GM15510 (cell line): ENCODE measurements around the gene FGFRL1.
A peak's percentile ranks its signal among the peaks of the same experiment; 100 is the strongest.

Experiments
- POLR2A ChIP-seq: IDR thresholded peaks from 3 replicates; pipeline ENCODE4 v1.6.1; 2011; ENCODE audit warnings: borderline replicate concordance; ENCODE audit not compliant: insufficient read length; ENCODE audit errors: extremely low read depth

Gene FGFRL1, protein sequence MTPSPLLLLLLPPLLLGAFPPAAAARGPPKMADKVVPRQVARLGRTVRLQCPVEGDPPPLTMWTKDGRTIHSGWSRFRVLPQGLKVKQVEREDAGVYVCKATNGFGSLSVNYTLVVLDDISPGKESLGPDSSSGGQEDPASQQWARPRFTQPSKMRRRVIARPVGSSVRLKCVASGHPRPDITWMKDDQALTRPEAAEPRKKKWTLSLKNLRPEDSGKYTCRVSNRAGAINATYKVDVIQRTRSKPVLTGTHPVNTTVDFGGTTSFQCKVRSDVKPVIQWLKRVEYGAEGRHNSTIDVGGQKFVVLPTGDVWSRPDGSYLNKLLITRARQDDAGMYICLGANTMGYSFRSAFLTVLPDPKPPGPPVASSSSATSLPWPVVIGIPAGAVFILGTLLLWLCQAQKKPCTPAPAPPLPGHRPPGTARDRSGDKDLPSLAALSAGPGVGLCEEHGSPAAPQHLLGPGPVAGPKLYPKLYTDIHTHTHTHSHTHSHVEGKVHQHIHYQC

DNA sequence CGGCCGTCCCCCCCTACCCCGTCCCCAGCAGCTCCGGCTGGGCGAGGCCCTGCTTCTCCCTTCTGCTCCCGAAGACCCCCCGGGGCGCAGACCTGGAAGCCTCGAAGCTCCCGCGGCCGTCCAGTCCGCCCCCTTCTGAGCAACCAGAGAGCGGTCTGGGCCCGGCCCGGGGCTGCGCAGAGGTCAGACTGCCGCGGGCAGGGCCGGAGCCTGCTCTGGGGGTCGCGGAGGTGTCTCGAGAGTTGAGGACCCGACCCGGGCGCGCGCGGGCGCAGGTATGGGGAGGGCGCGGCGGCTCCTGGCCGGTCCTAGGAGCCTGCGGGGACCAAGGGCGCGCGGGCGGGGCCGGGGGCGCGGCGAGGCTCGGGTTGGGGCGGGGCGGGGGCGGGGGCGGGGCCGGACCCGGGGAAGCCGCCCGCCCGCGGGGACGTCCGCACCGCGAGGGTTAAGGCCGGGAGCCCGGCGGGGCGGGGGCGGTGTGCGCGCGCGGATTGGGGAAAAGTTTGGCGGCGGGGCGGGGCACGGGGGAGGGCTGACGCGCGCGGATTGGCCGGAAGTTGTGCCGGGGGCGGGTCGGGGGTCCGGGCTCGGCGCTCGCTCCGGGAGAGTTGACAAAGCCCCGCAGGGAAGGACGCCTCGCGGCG is at the start of gene FGFRL1:
FGFRL1 (plus strand) TSS at position 605 of the 644 bp plus-strand sequence. CDS start 860 bp downstream, outside the sequence.
- TF ChIP-seq POLR2A, result peak; percentile 33

GRCh38 chr4:962231-963208 is 48.9 kb upstream of the FGFRL1 start:
- no peak for TF ChIP-seq POLR2A

DNA sequence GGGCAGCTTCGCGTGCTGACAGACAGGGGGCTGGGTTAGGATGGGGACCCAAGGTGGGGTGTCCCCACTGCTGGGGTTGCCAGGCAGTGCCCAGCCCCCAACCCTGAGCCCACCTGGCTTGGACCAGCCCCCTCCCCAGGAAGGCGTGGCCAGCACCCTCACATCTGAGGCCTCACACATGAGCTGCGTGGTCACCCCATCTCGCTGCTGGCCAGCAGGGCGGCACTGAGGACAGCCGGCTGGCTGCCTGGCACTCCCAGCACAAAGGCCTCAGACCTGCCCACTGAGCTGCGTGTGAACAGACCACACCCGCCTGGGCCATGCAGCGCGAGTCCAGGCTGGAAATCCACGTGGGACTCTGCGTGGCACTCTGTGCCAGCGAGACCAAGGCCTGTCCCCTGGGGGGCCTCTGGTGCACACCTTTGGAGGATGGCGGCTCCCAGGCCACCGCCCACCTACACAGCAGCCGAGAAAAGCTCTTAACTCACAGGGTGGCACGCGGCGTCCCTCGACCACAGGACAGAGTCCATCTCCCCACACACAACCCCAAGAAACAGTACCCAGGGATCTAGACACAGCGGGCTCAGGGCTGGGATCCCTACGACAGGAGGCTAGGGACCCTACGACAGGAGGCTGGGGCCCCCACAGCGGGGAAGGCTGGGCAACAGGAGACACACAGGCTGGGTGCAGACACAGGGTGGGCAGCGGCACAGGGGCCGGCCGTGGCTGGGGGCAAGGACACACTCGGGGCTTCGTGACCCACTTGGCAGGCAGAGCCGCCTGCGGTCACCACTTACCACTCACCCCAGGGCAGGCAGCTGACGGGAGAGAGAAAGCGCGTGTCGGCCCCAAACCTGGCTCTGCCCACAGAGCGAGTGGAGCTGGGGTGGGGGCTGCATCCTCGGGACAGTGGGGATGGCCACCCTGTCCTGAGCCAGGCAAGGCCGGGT is 47.9 kb upstream of the FGFRL1 start:
- TF ChIP-seq POLR2A, result no peak

- no peak for TF ChIP-seq POLR2A
These were observed 46.9 kb upstream of the FGFRL1 start for GRCh38 chr4:964346-965025.

- no peak for TF ChIP-seq POLR2A
These were observed 46.2 kb upstream of the FGFRL1 start for GRCh38 chr4:965048-965765.

GRCh38 chr4:965766-966134 is 45.7 kb upstream of the FGFRL1 start:
- TF ChIP-seq POLR2A, result no peak

- TF ChIP-seq POLR2A, result no peak
These were observed 44.9 kb upstream of the FGFRL1 start for GRCh38 chr4:966266-967112.

DNA sequence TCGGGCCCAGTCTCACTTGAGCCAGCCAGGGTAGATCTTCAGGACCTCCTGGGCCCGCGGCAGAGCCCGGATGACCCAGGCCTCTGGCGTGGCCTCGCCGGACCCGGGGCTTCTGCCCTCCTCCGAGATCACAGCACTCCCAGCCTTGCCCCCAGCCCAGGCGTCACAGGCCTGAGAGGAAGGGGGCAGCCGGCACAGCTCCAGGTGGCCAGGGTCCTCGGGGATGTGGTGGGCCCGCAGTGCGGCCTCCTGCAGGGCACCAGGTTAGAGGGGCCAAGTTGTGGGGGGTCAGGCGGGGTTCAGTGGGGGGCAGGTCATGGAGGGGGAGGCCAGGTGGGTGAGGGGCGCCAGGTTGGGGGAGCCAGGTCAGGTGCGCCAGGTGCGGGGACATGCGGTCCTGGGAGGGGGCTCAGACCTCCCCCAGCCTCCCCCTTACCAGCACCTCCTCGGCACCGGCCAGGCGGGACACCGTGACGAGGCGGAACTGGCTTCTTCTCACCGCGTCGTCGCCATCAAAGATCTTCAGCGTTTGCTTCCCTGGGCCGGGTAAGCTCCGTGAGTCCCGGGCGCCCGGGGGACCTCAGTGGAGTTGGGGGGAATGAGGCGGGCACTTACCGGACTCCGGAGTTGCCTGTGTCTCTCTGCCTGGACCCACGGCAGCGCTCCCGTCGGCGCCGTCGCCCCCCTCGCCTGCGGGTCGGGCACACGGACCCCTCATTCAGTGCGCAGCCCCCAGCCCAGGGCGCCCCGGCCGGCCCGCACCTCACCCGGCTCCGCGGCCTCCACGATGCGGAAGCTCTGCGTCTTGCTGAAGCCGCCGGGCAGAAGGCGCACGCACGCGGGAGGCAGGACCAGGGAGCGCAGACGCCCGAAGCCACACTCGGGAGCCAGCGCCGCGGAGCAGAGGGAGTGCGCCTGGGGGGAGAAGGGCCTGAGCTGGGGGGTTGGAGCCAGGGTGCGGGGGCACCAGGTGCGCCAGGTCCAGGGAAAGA is 44.0 kb upstream of the FGFRL1 start:
- no peak for TF ChIP-seq POLR2A

DNA sequence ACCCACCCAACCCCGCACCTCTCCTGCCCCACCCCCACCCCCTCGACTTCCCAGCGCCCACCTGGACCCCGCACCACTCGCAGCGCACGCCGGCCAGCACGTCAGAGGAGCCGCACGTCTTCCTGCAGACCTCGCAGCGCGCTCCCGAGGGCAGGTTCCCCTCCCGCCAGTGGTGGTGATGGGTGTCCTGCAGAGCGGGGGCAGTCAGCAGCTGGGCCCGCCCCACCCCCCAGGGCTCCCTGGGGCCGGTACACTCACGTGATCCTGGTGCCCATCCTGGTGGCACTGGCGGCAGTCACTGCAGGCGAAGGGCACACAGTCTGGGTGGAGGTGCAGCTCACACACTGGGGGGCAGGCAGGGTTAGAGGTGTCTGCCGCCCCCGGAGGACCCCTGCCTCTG is 43.2 kb upstream of the FGFRL1 start:
- TF ChIP-seq POLR2A, result no peak

DNA sequence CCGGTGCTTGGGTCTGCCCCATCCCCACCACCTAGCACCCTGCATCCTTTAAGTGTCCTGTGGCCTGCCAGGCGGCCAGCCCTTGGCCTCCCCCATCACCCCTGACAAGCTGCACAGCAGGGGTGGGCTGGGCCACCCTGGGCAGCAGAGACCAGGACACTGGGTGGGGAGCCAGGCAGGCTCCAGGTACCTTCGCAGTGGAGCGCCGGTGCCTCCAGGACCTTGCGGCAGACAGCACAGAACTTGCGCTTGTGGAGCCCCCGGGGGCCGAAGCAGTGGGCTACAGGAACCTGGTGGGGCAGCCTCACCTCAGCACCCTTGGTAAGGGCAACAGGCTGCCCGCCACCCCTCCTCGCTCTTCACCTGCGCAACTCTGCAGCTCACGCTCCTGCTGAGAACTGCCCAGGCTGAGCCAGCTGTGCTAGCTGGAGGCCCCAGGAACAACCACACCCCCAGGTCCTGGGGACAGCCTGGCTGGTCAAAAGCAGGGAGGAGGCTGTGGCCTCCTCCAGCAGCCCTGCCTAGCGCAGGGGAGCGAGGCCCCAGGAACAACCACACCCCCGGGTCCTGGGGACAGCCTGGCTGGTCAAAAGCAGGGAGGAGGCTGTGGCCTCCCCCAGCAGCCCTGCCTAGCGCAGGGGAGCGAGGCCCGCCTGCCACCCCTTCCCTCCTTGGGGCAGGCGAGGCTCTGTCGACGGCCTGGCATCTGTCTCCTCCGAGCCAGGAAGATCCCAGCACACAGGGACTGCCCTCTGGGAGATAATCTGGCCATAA is 42.6 kb upstream of the FGFRL1 start:
- TF ChIP-seq POLR2A, result no peak
